IPS DF 4.7 (cell line): ENCODE data around the gene SEMA3E.
"Not testable (repeated sequence)": the region's sequence is repeated elsewhere in the genome, so short reads cannot be mapped to it uniquely, and the experiment has no call there.

Source experiments
- DNase-seq: peaks from one replicate; pipeline ENCODE4 v3.0.0-alpha.2; 2013; ENCODE audit warnings: low spot score; ENCODE audit errors: extremely low read depth

Gene SEMA3E

DNA sequence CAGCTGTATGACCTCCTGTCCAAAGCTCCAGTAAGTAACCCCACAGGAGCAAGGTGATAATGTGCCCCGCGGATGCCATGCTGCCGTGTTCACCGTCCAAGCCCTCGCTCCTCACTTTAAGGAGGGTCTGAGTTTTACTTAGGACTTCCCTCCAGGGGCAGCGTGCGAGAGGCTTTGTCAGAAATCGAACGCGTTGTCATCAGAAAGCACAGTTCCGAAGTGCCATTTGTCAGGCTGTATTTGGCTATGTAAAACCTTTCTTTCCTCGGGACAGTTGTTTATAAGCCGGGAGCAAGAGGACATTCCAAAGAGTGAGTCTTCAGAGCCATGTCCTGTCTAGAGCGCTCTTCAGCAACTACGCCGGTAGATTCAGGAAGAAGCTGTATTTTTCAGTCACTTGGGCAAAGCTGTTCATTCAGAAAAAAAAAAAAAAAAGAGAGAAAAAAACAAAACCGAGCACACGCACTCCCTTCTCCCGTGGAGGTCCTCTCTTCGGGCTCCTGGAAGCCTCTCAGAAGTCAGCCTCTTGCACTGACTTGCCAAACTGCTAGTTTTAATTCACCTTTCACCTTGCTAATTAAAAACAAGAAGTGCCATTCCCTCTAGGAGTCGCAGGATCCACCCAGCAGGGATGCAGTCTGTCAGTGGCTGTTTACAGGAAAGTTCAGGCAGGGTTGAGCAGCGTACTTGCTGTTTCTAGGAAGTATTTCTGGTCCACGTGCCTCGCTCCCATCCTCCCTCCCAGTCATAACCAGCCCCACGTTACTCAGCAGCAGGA is at the start of gene SEMA3E:
Gene SEMA3E (minus strand): TSS at position 676 of the 778 bp plus-strand sequence.
- DNase-seq = no peak

DNA sequence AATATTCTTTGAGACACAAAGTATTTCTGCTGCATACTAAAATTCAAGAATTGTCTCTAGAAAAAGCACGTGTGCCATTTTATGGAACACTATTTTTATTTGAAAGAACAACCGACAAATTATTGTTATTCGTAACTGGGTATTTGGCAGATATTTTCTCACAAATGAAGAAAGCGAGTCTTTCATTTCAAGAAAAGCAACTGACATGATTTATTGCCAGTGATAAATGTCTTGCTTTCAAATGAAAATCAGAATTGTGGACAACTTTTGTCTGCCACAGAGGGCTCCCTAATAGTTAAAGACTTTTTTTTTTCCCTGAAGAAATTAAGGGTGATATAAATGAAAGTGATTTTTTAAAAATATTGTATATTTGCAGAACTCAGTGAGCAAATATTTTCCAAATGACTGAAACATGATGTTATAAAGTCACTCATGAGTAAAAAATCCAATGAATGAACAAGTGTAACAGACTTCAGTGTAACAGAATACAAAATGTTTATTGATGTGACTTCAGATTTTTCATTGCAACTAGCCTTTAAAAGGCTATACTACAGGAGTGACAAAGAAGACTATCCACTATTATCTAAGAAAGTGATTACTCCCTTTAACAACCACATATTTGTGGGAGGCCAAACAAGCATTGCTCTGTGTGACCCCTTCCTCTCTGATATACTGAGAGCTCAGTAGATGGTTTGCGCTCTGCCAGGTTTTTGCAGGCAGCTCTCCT is 49.0 kb upstream of the SEMA3E start:
- no peak for DNase-seq

DNA sequence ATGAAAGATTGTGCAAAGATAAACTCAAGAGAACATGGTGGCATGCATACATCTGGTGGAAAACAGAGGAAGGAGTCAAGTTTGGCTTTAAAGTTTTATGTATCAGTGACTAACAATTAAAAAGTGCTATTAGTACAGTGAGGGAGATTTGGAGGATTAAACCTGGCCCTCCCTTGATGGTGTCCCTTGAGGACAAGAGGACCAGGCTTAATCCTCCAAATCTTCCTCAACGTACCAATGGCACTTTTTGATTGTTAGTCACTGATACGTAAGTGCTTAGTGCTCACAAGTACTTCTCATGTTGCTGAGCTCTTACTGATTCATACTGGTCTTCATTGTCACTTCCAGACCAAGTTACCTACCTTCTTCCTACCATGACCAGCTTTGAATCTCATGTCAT is 47.2 kb upstream of the SEMA3E start:
- no peak for DNase-seq

DNA sequence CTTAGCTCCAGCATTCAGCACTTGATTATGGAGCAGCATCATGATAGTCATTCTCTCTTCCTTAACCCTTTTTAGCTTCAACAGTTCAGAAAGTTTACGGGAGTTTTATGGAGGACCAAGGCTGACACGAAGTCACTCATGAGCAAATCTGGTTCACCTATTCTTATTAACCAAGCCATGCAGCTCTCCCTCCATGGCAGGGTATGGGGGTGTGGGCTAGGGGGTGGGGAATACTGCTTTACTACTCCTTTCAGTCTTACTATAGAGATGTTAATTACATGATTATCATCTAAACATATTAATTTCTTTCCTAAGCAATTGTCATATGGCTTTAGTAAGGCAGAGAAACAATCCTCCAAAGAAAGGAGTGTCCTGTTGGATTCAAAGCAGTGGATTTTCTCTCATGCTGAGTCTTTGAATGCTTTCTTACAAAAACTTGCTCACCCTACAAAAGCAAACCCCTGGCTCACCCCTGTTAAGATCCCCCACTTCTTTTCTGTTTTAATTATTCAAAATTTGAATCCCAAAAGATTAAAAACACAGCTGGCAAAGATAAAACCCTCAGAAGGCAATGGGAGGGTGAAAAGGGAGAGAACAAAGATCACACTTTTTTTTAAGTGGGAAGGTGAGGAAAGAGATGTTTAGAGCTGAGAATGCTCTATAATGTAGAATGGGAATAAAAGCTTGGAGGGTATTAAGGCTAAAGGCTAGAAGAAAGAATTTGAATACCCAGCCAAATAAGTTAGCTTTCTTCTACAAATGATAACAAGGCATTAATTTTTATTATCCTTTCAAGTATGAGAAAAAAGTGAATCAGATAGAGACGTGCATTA is 46.4 kb upstream of the SEMA3E start:
- DNase-seq = no peak

DNA sequence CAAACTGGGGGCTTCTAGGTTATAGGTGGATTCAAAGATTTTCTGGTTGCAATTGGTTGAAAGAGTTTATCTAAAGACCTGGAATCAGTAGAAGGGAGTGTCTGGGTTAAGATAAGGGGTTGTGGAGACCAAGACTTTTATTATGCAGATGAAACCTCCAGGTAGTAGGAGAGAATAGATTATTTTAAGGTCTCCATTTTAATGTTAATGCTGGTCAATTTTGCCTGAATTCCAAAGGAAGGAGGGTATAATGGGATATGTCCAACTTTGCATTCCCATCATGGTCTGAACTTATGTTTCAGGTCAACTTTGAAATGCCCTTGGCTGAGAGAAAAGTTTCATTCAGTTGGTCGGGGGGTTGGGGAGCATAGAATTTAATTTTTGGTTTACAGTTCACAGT is 44.3 kb upstream of the SEMA3E start:
- DNase-seq = no peak

DNA sequence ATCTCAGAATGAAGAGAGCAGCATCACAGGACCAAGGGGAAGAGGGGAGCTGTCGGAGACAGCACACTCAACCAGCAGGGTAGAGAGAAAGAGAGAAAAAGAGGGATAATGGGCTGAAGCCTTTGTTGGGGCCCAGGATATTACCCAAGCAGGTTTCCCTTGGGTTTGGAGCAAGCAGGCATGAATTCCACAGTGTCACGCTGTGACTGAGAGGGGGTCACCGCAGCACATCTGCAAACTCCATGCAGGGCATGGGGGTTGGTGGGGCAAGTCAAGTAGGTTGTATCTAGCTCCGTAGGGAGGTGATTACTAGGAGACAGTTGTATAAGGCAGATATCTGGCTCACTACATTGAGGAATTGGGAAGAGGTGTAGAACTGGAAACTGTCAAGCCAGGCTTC is 42.2 kb upstream of the SEMA3E start:
- no peak for DNase-seq

DNA sequence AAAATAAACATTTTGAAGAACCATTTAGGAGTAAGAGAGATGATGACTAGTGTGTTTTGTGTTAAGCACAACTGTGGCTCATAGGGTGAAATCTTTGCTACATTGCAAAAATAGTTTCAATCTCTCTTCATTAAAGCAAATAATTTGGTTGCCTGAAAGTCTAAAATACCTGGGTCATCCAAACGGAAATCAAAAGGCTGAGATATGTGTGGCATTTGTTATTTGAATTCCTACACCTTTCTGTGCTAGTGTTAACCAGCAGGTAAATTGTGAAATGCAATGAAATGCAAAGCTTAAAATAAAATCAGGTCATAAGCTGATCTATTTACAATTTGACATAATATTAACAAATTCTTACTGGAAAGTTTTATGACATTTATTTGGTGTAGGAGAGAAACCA is 40.9 kb upstream of the SEMA3E start:
- DNase-seq = no peak

DNA sequence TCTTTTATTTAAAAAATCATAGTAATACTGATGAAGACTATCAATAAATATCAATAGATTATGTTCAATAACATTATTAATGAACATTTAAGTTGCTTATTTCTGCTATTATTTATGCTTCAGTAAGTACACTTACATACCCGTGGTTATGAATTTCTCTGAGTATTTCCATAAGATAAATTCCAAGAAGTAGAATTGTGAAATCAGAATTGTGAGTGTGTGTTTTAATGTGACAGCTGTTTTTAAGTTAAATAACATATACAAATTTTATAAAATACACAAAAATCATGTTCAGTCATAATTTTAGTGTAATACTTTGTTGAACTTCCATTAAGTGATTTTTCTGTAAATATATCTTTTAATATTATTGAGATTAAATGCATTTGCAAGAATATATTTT is 37.5 kb upstream of the SEMA3E start:
- no peak for DNase-seq

DNA sequence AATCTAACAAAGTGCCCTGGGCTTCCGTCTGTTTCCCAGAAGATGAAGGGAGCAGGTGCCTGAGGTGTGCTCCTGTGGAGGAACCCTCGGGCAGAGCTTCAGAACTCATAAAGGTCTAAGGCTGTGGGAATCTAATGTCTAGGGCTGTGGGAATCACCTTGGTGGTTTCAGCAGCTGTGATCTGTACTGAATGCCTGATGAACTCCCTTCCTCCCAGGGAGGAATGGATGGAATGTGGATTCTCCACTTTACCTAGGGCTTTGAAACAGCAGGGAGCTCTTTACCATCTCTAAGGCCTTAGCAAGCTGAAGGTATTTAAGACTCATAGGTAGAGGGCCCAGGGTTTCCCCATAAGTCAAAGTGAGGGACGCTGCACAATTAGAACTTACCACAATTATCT is 36.0 kb upstream of the SEMA3E start:
- peak; percentile 99 for DNase-seq

DNA sequence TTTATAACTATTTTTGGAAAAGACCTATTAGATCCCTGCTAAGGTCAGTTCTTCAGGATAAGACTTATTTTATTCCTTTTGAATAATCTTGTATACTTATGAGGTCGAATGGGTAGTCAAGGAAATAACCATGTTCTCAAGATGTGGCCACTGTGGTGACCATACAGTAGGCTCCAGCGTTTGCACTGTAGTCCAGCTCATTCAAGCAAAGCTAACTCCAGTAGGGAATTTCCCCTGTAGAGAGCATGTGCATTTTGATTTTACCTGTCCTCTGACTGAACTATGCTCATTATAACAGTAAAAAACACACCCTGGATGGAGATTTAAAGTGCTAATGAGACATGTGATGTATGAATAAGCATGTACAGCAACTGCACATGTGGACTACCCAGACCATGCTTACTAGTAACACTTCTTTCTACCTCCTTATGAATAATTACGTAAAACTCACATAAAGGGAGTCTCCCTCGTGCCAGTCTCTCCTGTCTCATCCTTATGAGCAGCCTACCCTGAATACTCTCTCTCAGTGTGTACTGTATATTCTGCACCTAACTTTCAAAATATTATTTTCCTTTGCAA is 32.4 kb upstream of the SEMA3E start:
- no peak for DNase-seq

DNA sequence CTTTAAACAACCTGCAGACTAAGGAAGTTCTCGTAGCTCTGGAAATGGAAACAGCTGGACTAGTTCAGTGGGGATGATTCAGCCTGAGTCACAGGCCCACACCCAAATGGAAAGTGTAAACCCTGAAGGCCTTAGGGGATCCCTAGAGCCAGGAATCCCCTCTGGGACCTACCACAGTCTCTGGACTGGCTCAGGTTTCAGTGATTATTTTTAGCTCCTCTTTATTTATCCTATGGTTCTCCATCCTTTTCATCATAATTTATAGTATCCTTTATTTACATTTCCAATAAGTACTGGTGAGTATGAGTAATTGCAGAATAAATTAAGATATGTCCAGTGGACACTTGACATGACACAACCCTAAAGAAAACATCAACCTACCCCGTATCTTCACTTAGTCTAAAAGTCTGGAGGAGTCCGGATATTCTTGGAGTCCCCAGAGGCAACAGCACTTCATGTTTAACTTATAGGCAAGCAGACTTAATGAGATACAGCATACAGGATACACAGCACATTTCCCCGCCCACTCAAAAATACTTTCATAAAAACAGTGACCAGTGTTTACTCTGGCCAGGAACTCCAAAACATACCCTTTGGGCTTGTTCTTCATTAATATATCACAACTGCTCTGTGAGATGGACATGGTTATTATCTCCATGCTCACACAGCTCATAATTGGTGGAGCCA is 28.4 kb upstream of the SEMA3E start:
- no peak for DNase-seq

DNA sequence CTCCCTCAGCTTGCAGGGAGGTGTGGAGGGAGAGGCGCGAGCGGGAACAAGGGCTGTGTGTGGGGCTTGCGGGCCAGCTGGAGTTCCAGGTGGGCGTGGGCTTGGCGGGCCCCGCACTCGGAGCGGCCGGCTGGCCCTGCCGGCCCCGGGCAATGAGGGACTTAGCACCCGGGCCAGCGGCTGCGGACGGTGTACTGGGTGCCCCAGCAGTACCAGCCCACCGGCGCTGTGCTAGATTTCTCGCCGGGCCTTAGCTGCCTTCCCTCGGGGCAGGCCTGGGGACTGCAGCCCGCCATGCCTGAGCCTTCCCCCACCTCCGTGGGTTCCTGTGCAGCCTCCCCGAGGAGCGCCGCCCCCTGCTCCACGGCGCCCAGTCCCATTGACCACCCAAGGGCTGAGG is 24.4 kb upstream of the SEMA3E start:
- not testable (repeated sequence) for DNase-seq

DNA sequence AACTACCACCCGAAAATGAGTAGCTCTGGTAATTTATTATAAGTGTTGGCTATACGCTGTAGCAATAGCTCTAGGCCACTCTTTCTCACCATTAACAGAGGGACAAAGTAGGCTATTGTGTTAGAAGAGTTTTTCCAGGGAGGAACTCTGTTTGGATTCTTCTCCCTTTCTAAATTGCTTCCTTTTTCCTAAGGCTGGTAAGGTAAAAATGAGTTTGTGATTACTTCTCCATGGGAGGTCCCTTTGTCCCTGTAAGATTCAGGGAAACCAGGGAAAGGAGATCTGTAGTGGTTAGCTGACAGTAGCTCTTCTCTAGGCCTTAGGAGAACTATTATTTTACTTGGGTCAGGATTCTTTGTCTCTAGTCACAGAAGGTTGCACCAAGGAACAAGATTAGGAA is 23.2 kb upstream of the SEMA3E start:
- no peak for DNase-seq

DNA sequence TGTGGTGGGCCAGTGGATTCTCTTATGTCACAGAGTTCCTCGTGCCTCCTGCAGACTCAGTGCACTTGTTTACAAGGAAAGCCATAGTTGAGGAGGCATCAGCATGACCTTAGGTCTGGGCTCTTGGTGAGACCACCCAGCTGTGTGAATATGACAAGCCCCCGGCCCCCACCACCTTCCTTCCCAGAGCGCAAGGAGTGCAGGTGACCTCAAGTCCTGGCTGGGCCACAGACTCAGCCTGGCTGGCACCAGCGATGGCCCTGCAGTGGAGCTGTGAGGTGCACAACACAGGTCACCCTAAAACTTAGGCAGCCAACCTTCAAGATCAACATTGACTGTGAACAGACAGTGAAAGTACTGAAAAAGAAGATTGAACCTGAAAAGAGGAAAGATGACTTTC is 14.2 kb upstream of the SEMA3E start:
- no peak for DNase-seq

DNA sequence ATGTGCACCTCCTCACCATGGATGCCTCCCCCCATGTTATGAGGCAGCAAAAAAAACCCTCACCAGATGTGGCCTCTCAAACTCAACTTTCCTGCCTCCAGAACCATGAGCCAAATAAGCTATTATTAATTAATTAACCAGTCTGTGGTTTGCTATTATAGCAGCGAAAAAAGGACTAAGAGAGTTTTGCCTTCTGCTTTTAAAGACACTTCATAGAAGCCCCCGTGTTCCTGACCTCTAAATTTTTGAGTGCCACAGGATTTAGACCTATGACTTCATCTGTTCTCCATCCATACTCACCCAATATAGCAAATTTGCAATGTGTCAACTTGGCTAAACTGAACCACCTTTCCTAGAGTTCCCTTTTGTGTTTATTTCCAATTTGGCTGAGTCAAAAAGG is 9.2 kb upstream of the SEMA3E start:
- no peak for DNase-seq

DNA sequence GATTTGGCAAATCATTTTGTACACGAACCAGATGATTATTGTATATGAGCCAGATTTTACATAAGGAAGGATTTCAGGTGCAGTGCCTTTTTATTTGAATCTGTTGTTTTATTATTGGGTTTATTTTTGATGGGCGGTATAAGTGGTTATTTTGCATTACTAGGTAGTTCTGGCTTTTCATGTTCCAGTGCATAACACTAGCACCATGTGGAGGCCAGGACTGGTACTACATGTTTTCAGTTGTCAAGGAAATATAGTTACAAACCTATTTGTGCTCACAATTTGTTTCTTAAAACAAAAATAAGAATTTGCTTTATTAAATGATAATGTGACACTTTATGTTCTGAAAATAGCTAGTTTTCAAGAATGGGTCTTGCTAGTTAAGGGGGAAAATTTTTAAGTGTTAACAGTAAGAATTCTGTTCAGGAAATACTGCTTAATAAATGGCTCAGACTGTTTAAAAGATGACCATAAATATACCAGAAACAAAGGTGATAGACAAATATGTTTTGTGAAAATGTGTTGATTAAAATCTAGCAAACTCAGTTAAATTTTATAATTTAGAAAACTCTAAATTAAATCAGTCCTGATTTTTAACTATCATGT is 7.1 kb upstream of the SEMA3E start:
- no peak for DNase-seq

DNA sequence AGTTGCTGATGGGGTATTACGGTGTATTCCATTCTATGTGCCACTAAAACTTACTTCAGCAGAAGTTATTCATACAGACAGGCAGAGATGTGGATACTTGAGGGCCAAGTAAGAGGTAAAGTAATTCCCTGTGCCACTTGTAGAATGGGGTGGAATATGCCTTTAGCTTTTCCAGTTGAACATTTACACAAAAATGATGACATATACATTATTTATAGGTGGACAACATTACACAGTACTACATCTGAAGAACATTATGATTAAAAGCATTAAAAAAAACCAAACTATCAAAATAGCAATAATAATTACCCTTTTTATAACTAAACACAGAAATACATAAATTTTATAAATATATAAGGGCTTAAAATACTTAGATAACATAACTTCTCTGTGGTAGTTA is 3.5 kb upstream of the SEMA3E start:
- DNase-seq = no peak

DNA sequence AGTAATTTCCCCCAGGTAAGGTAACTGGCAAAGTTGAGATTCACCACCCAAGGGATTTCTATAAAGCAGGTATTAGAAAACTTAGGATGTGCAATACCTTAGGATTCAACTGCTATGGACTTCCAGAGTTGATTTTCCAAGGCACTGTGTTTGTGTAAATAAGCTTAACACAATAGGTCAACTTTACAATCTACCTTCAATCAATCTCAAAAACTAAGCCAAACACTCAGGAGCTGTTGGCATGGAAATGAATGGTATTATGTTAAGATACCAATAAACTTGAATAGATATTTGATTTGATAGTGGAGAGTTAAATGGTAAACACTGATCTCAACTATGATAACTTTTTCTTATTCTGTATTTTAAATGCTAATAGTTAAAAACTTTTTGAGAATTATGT is 762 bp upstream of the SEMA3E start:
- DNase-seq = no peak

DNA sequence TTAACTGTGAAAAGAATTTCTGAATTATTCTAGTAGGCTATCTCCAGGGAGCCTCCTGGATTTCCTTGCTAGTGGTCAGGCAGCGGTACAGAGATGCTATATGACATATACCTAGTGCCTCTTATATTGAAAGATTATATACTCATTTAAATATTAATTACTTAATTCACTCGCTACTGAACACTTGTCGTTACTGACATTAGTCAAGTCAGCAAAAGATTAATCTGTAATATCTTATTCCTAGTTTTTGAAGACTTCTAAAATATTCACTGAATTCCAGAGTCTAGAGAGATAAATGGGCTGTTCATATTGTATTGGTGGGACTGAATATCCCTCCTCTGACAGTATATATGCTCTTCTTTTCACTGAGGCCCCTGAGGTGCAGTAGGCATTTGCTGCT is 2.9 kb downstream of the SEMA3E start:
- DNase-seq = no peak

DNA sequence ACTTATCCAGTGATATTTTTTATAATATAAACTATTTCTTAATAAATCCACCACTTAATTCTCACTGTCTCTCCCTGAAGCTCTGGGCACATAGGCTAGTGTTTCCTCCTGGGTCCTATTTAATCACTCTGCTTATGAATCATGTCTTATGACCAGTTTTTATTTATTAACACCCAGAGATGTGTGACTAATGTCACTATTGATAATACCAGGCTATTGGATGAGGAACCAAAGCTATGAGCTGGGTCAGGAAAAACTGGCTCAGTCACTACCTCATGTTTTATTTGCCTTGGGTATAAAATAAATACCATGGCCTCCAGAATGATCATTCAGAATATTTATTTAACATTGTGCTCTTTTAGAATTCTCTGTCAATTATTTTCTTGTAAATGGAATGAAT is 5.2 kb downstream of the SEMA3E start:
- no peak for DNase-seq

DNA sequence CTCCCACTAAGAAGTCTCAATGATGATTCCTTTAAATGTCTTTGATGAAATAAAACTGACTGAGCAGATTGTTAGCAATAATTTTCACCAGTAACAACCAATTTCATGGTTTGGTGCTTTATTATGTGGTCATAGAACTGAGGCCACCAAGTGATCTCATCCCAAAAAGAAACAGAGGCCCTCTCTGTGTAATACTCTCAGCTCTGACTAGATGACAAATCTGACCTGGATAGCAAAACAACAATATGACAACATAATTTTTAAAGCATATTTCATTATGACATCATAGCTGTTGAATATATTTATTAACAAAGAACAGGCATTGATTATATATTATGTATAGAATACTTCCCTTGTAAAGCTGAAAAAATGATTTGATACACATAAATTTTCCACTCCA is 5.9 kb downstream of the SEMA3E start:
- no peak for DNase-seq
